HG03432 (cell line): Measurements from ENCODE around the gene HELZ2.
"Not testable (repeated sequence)": the region's sequence is repeated elsewhere in the genome, so short reads cannot be mapped to it uniquely, and the experiment has no call there.

Source experiments
- ATAC-seq: cut with Tn5 transposase; IDR thresholded peaks from one replicate; pipeline ENCODE4 v1.9.1; 2021; ENCODE audit warnings: mild to moderate bottlenecking, moderate library complexity; ENCODE audit not compliant: unreplicated experiment

HELZ2 gene

DNA sequence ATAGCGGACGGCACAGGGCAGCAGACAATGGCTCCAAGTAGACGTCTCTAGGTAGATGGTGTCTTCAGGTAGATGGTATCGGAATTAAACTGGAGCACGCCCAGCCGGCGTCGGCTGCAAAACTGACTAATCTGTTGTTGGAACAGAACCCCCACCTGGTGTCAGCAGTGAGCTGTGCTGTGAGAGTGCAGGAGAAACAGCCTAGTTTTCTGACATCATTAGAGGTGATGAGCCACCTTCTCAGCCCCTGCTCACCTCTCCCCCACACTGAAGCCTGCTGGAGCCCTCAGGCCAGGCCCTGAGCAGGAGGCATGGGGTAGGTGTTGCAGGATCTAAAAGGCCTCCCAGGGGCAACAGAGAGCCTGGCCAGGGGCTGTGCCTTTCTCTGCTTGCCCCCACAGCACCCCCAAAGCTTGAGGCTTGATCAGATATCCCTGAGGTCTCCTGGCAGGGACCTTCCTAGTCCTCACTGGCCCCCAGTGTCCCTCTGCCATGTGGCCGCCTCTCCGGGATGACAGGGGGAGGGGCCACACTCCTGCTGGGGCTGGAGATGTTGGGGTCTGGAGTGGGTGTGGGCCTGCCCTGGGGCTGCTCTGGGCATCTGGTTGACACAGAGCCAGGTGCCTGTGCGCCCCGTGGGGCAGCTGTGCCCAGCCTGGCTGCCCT lies 6.9 kb upstream of the HELZ2 start:
- no peak for ATAC-seq

DNA sequence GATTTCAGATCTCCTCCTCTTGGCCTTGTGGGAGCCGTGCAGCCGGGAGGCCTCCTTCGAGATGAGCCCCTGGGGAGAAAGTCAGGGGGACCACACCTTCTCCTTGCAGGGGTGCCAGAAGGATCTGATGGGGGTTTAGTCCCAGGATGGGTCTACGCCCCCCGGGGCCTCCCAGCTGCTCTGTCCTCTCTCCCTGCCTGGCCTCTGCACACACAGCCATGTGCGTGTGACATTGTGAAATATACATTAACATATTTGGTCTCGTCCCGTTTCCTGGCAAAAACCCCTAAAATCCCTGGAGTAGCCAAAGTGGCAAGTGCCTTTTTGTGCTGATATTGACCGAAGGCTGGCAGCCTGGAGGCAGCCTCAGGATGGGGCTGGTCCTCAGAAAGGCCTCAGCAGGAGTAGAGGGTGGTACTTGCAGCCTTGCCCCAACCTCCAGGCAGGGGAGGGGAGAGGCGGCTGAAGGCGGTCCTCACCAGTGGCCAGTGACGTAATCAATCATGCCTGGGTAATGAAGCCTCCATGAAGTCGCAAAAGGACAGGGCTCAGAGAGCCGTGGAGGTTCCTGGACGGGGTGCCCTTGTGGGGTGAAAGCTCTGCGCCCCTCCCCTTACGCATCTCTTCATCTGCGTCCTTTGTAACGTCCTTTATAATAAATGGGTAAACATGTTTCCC lies 5.1 kb upstream of the HELZ2 start:
- ATAC-seq, result no peak

DNA sequence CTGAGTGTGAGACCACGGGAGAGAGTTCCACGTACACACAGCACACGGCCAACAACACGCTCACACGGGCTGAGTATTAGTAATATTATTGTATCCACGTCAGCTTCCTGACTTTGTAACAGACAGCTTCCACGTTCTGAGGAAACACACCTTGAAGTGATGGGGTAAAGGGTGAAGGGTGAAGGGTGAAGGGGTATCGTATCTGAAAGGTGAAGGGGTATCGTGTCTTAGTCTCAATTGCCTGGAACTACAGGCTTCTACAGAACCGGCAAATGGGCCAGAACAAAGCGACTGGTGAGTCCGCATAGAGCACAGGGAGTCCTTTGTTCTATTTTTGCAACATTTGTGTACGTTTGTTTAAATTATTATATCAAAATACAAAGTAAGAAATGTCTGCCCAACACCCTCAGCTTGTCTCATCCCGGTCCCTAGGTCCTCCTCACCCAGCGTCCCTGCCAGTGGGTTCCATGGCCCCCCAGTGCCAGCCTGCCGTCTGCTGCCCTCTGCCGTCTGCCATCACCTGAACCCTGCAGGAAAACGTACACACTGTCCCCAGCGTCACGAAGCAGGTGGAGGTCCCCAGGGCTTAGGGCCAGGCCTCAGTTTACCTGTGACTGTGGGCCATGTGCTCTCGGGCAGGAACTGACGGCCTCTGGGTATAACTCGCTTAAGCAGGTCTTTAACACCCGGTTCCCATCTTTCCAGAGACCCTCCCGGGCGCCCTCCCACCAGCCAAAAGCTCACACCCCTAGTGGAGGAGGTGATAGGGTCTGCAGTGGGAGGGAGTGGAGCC lies 4.4 kb upstream of the HELZ2 start:
- ATAC-seq, result no peak

DNA sequence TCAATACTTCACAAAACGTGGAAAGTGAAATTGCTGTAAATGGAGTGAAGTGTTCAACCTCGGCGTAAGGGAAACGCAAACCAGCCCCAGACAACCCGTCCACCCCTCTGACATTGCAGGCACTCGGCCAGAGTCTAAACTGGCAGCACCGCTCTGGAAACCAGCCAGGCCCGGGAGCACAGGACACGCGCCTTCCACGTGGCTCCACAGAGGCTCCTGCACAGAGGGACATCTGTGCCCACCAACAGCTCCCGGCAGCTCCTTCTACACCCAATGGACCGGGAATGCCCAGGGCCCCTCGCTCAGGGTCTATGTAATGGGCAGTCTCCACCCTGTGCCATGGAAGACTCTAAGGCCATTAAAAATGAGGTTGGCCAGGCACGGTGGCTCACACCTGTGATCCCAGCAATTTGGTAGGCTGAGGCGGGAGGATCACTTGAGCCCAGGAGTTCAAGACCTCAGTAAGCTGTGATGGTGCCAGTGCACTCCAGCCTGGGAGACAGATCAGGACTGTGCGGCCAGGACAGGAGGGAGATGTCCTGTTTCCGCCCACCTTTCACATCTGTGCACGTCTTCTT lies 3.4 kb upstream of the HELZ2 start:
- ATAC-seq, result no peak

DNA sequence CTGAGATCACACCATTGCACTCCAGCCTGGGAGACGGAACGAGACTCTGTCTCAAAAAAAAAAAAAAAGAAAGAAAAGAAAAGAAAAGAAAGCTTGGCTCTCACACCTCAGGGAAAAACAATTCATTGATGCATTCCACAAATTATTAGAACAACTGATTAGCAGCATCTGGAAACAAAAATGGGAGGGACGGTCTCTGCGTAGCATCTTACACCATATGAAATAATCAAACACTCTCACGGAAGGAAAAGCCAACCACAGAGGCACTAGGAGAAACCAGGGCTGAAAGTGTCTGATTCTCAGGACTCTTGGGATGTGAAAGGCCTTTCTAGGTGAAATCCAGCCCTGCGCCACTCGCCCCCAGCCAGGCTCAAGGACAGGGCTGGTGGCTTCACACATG lies 2.3 kb upstream of the HELZ2 start:
- ATAC-seq, result no peak

DNA sequence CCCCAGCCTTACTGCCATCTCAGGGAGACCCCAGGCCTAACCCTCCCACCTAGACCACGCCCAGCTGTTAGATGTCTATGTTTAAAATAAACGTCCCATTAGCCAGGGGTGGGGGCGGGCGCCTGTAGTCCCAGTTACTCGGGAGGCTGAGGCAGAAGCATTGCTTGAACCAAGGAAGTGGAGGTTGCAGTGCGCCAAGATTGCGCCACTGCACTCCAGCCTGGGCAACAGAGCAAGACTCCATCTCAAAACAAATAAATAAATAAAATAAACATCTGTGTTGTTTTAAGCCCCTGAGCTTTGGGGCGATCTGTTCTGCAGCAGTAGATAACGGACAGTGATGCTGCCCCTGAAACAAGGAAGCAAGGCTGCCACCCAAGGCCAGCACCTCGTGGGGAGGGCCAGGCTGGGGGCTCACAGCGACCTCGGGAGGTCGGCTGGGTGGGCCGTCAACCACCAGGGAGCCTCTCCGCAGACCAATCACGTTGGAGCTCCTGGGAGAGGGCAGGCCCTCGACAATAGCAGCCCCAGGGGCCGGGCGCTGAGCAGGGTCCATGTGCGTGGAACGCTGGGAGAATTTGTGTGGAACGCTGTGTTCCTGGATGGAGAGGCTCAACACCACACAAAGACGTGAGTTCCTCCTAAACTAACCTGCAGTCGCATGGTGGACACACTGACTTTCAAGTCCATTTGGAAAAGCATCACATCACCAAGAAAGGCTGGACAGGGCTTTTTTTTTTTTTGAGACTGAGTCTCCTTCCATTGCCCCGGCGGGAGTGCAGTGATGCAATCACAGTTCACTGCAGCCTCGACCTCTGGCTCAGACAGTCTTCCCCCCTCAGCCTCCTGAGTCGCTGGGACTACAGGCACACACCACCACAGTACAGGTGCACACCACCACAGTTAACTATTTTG lies 1.0 kb upstream of the HELZ2 start:
- ATAC-seq, result no peak

DNA sequence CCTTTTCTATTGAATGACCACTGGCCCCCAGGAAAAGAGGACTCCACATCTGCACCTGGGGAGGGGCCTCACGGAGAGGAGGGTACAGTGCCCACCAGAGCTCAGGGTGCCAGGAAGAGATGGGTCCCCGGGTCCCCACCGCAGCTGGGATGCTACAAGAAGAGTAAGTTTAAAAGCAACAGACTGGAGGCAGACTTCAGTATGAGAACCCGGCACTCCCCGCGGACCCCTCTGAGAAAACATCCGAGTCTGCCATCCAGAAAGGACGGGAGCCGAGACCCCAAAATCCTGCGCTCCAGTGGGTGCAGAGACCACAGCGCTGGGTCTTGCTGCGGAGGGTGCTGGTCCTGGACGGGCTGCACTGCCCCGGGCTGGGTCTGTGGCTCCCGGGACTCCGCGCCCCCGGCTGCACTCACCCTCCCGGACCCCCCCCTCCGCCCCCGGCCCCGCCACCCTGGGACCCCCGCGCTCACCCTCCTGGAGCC lies 350 bp downstream of the HELZ2 start:
- peak; percentile 8 for ATAC-seq

DNA sequence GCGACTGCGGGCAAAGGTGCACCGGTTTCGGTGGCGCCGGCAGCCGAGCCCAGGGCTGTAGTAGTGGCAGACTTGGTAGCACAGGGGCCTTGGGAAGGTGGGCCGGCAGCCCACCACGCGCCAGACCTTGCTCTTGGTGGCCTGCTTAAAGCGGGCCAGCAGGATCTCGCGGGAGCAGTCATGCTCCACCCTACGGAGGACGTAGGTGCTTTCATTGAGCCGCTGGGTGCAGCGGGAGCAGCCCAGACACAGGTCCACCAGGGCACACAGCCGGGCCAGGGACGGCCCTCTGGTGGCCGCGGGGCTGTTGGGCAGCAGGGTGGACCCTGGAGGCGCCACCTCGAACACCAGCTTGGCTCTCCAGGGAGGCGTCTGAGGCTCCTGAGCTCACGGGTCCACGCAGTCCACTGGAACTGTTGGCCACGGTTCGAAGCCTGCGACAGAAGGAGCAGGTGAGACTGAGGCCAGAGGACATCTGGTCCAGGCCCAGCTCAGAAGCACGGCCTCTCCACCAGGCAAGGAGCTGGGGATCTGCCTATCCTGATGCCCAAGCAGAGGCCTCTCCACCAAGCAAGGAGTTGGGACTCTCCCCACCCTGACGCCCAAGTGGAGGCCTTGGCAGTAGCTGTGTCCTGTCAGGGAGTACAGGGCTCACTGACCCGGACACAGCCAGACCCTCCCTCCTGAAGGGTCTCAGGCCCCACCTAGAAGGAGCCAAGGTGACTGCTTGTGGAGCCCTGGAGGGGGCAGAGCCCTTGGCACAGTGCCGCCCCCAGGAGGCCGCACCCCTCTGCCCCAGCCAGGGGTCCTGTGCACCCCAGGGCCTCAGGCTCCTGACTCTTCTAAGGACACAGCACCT lies 1.0 kb downstream of the HELZ2 start:
- no peak for ATAC-seq

DNA sequence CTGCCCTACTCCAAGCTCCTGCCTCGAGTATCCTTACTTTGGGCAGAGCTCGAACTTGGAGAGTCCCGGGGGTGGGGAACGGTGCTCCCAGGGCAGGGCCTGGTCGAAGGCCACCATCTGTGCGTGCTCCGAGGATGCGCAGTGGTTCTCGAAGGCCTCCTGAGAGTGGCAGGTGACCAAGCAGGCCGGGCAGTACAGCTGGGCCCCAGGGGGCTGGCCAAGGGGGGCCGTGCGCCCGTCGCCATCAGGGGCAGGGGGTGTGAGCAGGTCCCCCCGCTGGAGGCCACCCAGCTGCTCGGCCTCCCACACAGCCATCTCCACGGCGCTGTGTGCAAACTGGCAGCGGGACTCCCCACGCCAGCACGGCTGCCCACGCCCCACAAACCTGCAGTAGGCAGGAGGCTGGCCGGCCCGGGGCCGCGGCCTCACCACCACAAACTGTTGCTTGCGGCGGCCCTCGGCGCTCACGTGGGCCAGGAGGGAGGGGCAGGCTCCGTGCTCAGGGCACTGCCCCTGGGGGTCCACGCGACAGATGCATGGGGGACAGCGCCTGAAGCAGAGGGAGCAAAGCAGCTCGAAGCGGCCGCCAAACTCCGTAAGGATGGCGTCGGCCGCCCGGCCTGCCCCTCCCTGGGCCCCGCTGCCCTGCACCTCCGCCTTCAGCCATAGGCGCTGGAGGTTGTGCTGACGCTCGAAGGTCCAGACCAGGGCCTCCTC lies 1.8 kb downstream of the HELZ2 start:
- ATAC-seq, result no peak

DNA sequence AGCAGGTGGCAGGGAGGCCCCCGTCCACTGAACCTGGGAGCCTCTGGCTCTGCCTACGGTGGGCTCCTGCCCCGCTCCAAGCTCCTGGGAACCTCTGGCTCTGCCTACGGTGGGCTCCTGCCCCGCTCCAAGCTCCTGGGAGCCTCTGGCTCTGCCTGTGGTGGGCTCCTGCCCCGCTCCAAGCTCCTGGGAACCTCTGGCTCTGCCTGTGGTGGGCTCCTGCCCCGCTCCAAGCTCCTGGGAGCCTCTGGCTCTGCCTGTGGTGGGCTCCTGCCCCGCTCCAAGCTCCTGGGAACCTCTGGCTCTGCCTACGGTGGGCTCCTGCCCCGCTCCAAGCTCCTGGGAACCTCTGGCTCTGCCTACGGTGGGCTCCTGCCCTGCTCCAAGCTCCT lies 3.0 kb downstream of the HELZ2 start:
- not testable (repeated sequence) for ATAC-seq

DNA sequence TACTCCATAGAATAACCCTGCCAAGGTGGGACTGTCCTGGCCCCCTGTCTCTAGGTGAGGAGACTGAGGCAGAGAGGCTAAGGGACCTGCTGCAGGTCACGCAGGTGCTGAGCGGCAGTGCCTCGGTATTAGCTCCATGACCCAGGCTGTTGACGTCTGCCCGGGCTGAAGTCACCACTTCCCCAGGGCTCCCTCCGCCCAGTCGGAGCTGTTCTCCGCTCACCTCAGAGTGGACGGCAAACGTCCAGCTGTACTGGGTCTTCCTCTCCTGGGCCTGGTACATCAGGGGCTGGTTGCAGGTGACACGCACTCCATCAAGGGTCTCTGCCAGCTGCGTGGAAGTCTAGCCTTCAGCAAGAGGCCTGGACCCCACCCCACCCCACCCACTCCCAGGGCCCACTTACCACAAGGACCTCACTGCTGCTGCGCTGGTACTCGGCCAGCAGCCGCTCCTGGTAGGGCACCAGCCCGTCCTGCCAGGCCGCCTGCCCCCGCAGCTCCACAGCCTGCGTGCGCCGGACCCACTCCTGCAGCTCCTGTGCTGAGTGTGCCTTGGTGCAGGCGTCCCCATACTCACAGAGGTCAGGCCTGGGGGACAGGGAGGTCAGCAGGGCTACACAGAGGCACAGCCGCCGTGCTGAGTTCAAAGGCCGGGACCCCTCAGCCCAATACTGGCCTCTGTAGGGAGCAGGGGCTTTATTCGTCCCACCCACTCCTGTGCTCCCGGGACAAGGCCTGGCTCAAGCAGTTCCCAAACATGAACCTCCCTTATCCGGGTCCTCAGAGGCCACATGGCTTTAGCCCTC lies 3.6 kb downstream of the HELZ2 start:
- no peak for ATAC-seq

DNA sequence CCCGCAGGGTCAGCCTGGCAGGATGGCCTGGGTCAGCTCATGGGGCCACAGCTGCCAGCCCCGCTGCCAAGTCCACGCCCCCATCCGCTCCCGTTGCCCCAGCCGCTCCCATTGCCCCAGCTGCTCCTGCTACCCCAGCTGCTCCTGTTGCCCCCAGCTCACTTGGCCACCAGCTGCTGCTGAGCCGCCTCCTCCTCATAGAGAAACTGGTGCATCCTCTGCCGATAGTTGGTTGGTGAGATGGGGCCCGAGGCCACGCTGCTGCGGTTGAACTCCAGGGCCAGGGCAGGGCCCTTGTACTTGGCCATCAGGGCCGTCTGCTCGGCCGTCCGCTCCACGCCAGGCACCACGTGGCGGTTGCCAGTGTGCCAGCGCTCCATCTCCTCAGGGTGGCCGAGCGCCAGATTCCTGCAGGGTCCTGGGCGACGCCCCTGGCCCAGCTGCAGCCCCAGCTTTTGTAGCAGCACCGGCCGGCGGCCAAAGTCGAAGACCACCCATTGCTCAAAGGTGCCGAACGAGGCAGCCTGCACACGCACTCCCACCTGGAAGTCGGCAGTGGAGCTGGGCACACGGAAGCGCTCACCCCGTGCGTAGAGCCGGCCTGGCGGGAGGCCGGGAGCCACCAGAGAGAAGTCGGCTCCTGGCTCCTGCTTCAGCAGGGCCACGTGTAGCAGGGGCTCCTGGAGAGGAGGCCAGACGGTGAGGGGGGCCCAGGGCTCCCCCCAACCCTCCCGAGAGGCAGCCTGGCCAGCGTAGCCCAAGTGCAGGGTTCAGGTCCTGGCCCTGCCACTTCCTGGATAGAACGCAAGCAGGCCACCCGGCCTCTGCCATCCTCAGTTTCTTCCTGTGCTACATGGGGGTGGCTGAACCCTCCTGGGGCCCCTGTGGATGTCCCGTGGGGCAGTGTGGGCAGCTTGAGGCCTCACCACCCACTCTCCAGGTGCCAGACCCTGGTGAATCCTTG lies 4.8 kb downstream of the HELZ2 start:
- no peak for ATAC-seq

DNA sequence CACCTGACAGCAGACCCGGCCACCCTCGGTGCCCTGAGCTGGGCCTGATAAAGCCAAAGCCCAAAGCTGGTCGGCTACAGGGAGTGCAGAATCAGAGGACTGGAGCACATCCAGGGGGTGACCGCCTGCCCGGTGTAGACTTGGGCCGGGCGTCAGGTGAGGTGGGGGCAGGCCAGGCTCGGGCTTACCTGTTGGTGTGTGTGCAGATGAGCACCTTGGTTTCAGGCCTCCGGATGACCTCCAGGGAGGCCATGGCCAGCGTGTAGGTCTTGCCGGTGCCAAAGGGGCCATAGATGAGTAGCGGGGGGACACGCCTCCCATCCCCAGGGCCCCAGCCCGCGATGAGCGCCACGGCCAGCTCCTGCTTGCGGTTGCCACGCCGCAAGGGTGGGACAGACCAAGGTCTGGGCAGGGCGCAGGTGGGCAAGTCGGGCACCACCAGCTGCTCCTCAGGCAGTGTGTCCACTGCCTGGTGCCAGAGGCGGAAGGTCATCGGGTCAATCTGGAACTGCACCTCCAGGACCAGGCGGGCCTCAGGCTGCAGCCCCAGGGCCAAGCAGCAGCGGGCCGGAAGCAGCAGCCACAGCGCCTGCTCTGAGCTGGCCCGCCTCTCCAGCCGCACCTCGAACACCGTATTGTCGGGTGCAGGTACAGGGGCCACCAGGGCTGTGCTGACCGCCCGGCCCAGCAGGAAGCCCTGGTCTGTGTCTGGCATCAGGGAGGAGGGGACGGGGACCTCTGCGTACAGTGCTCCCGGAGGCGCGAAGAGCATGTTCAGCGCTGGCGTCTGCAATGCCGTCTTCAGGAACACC lies 5.7 kb downstream of the HELZ2 start:
- no peak for ATAC-seq

DNA sequence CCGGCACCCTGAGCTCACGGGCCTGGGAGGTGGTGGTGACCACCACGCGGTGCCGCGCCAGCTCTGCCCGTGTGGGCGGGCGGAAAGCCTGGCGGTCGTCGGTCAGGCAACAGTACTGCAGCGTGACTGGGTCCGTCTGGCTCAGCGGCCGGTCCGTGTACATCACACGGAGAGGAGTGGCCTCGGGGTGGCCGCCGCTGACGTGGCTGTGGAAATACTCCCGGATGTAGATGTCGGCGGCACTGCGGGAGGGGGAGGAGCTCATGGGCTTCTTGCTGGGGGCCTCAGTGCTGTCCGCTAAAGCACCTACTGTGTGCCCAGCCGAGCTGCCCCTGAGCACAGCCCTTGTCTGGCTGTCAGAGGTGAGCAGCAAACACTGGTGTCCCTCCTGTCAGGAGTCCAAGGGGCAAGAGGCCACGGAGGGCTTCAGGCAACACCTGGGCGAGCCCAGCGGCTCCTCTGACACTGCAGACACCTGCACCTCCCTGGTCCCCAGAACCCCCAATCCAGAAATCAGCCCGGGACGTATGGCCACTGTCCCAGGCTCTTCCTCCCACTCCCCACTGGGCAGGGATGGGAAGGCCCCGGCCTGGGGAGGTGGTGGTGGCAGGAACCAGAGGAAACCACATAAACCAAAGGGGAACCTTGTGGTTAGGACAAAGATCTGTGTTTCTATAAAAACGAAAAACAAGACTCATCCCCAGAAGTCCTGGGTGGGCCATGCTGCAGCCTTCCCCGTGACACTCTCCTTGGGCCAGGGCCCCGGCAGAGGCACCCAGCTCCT lies 6.5 kb downstream of the HELZ2 start:
- ATAC-seq, result peak; percentile 74

DNA sequence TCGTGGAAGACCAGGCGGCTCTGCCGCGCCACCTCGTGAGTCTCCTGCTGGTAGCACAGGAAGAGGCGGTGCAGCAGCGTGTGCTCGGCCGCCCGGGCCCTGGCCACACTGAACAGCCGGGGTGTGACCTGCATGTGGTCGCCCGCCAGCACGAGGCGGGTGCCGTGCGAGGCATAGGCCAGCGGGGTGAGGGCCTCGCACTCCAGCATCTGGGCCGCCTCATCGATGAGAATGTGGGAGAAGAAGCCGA lies 7.0 kb downstream of the HELZ2 start:
- ATAC-seq, result no peak
